GM12864 (cell line): ENCODE data around the gene TPGS1.

Source experiments
- DNase-seq: peaks from one replicate; pipeline ENCODE4 v3.0.0-alpha.2; 2011; ENCODE audit warnings: low read depth
- H3K4me3 ChIP-seq: 2 replicates; pipeline ENCODE4 v1.5.1; 2011; ENCODE audit warnings: mild to moderate bottlenecking, low read depth, low read length, control low read depth
- CTCF ChIP-seq: IDR thresholded peaks from 2 replicates; pipeline ENCODE4 v1.5.1; 2011; ENCODE audit warnings: low read depth, mild to moderate bottlenecking, moderate library complexity, low read length, control low read depth, inconsistent platforms; ENCODE audit errors: missing control alignments

The TPGS1 gene

DNA sequence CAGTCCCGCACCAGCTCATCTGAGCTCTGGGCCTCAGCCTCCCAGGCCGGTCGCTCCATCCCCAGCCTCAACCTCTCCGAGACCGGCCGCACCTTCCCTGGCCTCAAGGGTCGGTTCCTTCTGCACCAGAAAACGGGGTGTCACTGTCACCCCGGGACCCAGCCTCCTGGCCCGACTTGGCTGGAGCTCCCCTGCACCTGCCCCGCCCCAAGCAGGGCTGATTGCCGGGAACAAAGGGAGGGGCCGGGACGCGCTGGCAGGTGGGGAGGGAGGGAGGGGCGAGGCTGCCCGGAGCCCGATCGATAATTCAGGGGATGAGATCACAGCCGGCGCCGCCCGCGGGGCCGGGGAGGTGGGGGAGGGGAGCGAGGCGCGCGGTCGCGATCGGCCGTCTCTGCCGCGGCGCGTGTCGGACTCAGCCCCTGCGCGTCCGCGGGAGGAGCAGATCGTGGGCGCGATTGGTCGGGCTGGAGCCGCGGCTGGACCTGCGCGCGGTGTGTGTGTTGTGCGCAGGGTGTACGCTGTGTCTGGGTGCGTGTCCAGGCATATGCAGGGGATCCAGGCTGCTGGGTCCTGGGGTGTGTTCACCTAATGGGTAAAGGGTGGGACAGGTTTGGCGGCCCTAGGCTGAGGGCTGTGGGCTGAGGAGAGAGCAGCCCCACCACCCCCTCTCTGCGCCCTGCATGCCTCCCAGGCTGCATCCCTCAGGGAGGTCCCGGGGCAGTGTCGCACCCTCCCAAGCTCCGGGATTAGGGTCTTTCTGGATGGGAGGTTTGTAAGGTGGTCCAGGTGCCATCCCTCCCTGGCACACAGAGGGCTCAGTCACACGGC, 45.4 kb upstream of the TPGS1 start:
- no peak for TF ChIP-seq CTCF
- DNase-seq: no peak
- H3K4me3 ChIP-seq: no peak overlapping the region

- DNase-seq: no peak
- no peak overlapping the region for H3K4me3 ChIP-seq
- TF ChIP-seq CTCF: no peak
Observed at GRCh38 chr19:463483-464207, 43.7 kb upstream of the TPGS1 start.

GRCh38 chr19:464208-464545, 43.1 kb upstream of the TPGS1 start:
- TF ChIP-seq CTCF: no peak
- no peak overlapping the region for H3K4me3 ChIP-seq
- no peak for DNase-seq

DNA sequence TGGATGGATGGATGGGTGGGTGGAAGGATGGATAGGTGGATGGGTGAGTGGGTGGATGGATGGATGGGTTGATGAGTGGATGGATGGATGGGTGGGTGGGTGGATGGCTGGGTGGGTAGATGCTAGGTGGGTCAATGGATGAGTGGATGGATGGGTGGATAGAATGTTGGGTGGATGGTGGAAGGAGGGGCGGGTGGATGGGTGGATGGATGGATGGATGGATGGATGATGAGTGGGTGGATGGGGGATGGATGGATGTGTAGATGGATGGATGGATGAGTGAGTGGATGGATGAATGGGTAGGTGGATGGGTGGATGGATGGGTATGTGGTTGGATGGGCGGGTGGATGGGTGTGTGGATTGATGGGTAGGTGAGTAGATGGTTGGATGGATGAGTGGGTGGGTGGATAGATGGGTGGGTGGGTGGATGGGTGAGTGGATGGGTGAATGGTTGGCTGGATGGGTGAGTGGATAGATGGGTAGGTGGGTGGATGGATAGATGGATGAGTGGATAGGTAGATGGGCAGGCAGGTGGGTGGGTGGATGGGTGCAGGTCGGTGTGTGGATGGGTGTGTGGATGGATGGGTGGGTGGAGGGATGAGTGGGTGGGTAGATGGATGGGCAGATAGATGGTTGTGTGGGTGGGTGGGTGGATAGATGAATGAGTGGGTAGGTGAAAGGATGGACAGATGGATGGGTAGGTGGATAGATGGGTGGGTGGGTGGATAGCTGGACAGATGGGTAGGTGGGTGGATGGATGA, 42.1 kb upstream of the TPGS1 start:
- DNase-seq: no peak
- no peak overlapping the region for H3K4me3 ChIP-seq
- TF ChIP-seq CTCF: no peak

DNA sequence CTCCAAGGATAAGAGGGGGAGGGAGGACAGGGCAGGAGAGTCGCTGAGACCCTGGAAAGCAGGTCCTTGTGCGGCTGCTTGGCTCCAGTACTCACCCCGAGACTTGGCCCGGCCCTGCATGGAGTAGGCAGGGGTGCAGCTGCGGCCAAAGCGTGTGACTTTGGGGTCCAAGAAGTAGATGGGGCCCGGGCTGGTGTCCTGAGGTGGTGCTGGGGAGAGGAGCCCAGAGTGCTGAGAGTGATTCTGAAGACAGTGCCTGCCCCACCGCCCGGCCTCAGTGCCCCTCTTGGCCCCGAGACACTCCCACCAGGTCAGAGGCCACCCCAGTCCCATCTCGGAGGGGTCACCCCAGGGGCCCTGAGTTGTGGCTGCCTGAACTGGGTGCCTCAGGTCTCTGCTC, 39.7 kb upstream of the TPGS1 start:
- no peak overlapping the region for H3K4me3 ChIP-seq
- DNase-seq: no peak
- TF ChIP-seq CTCF: no peak

GRCh38 chr19:468587-469256, 38.6 kb upstream of the TPGS1 start:
- H3K4me3 ChIP-seq: no peak overlapping the region
- DNase-seq: no peak
- no peak for TF ChIP-seq CTCF
